Measurements from ENCODE around the gene GOLGA7B.

GOLGA7B gene

GRCh38 chr10:97886286-97886685, 36.6 kb downstream of the GOLGA7B start:
- no peak overlapping the region for H3K4me3 ChIP-seq (ENCODE audit: low read depth, low read length)
- TF ChIP-seq CTCF (IDR thresholded peaks at IDR 0.05; ENCODE audit: borderline replicate concordance, insufficient read depth, low read depth, low read length): no peak

- TF ChIP-seq CTCF (IDR thresholded peaks at IDR 0.05; ENCODE audit: borderline replicate concordance, insufficient read depth, low read depth, low read length): no peak
- no peak overlapping the region for H3K4me3 ChIP-seq (ENCODE audit: low read depth, low read length)
Measured at GRCh38 chr10:97887399-97887798, 37.8 kb downstream of the GOLGA7B start.

GRCh38 chr10:97888134-97888533, 38.5 kb downstream of the GOLGA7B start:
- no peak overlapping the region for H3K4me3 ChIP-seq (ENCODE audit: low read depth, low read length)
- TF ChIP-seq CTCF (IDR thresholded peaks at IDR 0.05; ENCODE audit: borderline replicate concordance, insufficient read depth, low read depth, low read length): no peak

GRCh38 chr10:97888641-97889262, 39.1 kb downstream of the GOLGA7B start:
- TF ChIP-seq CTCF (IDR thresholded peaks at IDR 0.05; ENCODE audit: borderline replicate concordance, insufficient read depth, low read depth, low read length): no peak
- H3K4me3 ChIP-seq (ENCODE audit: low read depth, low read length): no peak overlapping the region

- H3K4me3 ChIP-seq (ENCODE audit: low read depth, low read length): no peak overlapping the region
- TF ChIP-seq CTCF (IDR thresholded peaks at IDR 0.05; ENCODE audit: borderline replicate concordance, insufficient read depth, low read depth, low read length): no peak
Measured at GRCh38 chr10:97889461-97890265, 40.0 kb downstream of the GOLGA7B start.

- H3K4me3 ChIP-seq (ENCODE audit: low read depth, low read length): no peak overlapping the region
Measured at GRCh38 chr10:97891497-97892167, 42.0 kb downstream of the GOLGA7B start.

More at GRCh38 chr10:97891497-97892167, 42.0 kb downstream of the GOLGA7B start:
- TF ChIP-seq CTCF (IDR thresholded peaks at IDR 0.05; ENCODE audit: borderline replicate concordance, insufficient read depth, low read depth, low read length): no peak

All from GM12875 (cell line).